Measurements from ENCODE around the gene RHEB.

DNA sequence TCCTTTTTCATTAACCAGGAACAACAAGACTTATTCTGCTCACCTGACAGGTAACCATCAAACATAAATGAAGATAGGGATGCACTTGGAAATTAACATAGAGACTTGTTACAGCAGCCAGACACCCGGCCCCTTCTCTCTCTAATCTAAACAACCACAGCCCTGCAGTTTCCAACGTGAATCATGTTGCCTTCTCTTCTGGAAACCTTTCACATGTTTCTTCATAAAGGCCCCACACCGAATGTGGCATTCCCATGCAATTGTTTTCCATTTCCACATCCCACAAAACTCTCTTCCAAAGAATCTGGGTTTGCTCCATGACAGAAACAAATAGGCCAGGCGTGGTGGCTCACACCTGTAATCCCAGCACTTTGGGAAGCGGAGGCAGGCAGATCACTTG is 94.9 kb downstream of the RHEB start:
- TF ChIP-seq, protein P1, sequence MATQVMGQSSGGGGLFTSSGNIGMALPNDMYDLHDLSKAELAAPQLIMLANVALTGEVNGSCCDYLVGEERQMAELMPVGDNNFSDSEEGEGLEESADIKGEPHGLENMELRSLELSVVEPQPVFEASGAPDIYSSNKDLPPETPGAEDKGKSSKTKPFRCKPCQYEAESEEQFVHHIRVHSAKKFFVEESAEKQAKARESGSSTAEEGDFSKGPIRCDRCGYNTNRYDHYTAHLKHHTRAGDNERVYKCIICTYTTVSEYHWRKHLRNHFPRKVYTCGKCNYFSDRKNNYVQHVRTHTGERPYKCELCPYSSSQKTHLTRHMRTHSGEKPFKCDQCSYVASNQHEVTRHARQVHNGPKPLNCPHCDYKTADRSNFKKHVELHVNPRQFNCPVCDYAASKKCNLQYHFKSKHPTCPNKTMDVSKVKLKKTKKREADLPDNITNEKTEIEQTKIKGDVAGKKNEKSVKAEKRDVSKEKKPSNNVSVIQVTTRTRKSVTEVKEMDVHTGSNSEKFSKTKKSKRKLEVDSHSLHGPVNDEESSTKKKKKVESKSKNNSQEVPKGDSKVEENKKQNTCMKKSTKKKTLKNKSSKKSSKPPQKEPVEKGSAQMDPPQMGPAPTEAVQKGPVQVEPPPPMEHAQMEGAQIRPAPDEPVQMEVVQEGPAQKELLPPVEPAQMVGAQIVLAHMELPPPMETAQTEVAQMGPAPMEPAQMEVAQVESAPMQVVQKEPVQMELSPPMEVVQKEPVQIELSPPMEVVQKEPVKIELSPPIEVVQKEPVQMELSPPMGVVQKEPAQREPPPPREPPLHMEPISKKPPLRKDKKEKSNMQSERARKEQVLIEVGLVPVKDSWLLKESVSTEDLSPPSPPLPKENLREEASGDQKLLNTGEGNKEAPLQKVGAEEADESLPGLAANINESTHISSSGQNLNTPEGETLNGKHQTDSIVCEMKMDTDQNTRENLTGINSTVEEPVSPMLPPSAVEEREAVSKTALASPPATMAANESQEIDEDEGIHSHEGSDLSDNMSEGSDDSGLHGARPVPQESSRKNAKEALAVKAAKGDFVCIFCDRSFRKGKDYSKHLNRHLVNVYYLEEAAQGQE (IDR thresholded peaks at IDR 0.05; ENCODE audit: insufficient replicate concordance, low read depth): no peak
- TF ChIP-seq, protein P2, sequence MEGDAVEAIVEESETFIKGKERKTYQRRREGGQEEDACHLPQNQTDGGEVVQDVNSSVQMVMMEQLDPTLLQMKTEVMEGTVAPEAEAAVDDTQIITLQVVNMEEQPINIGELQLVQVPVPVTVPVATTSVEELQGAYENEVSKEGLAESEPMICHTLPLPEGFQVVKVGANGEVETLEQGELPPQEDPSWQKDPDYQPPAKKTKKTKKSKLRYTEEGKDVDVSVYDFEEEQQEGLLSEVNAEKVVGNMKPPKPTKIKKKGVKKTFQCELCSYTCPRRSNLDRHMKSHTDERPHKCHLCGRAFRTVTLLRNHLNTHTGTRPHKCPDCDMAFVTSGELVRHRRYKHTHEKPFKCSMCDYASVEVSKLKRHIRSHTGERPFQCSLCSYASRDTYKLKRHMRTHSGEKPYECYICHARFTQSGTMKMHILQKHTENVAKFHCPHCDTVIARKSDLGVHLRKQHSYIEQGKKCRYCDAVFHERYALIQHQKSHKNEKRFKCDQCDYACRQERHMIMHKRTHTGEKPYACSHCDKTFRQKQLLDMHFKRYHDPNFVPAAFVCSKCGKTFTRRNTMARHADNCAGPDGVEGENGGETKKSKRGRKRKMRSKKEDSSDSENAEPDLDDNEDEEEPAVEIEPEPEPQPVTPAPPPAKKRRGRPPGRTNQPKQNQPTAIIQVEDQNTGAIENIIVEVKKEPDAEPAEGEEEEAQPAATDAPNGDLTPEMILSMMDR (IDR thresholded peaks at IDR 0.05; ENCODE audit: insufficient read depth, low read length): no peak
- no peak for TF ChIP-seq SPI1 (IDR thresholded peaks at IDR 0.05; ENCODE audit: borderline replicate concordance, low read depth)

Measured in HL-60 (cell line).